ENCODE measurements around the gene HSP90AA1. TPM values are rescaled to one million over a fixed set of nuclear protein-coding genes. Genes with fewer than 3 reads are reported as not detected.
"Not testable (repeated sequence)": the region's sequence is repeated elsewhere in the genome, so short reads cannot be mapped to it uniquely, and the experiment has no call there.

The HSP90AA1 gene
- total RNA-seq, 4 donors from 2014 or later, result 240 to 651 (median 430) TPM

GRCh38 chr14:102086709-102086971 is 204 bp downstream of the HSP90AA1 start:
- peak overlapping the region; percentile 100 for H3K27ac ChIP-seq
- H3K4me1 ChIP-seq, result peaks cover 55% of the 10 kb centered on the region
- H3K9me3 ChIP-seq, result no peaks in the 10 kb centered on the region
- H3K36me3 ChIP-seq, result peaks cover 33% of the 10 kb centered on the region
- H3K4me3 ChIP-seq, result peak overlapping the region; percentile 97
- DNase-seq (ENCODE audit: low spot score in 2 of 2), result no peak
- no peak for TF ChIP-seq POLR2A (IDR thresholded peaks at IDR 0.05)
- TF ChIP-seq POLR2AphosphoS5 (IDR thresholded peaks at IDR 0.05), result no peak
- TF ChIP-seq CTCF (IDR thresholded peaks at IDR 0.05), result no peak
- TF ChIP-seq EP300 (IDR thresholded peaks at IDR 0.05), result no peak
- no peaks in the 10 kb centered on the region for H3K27me3 ChIP-seq
- no CpG with 5 or more reads among the region's 32 CpGs for WGBS

GRCh38 chr14:102085948-102086708 is 716 bp downstream of the HSP90AA1 start:
- Histone ChIP-seq H3K27me3 (no peaks in the 10 kb centered on the region), H3K4me1 (peaks cover 55% of the 10 kb centered on the region), H3K36me3 (peaks cover 39% of the 10 kb centered on the region), H3K27ac (peak overlapping the region; percentile 100), H3K4me3 (peak overlapping the region; percentile 97), H3K9me3 (no peaks in the 10 kb centered on the region)
- 2% methylated on average over 20 of the region's 49 CpGs for WGBS
- DNase-seq (ENCODE audit: low spot score in 2 of 2), result no peak
- TF ChIP-seq POLR2AphosphoS5 (IDR thresholded peaks at IDR 0.05), result peak in 1 of 3 donors; percentile 39
- TF ChIP-seq CTCF (IDR thresholded peaks at IDR 0.05), result no peak

- H3K4me3 ChIP-seq, result peak overlapping the region; percentile 97
- WGBS, result 36% methylated on average over 10 of the region's 10 CpGs
- no peak overlapping the region for H3K27ac ChIP-seq
- no peak for DNase-seq (ENCODE audit: low spot score in 2 of 2)
- no peak for TF ChIP-seq POLR2A (IDR thresholded peaks at IDR 0.05)
- TF ChIP-seq POLR2AphosphoS5 (IDR thresholded peaks at IDR 0.05), result no peak
- TF ChIP-seq CTCF (IDR thresholded peaks at IDR 0.05), result no peak
- TF ChIP-seq EP300 (IDR thresholded peaks at IDR 0.05), result no peak
- H3K36me3 ChIP-seq, result peaks cover 45% of the 10 kb centered on the region
- no peaks in the 10 kb centered on the region for H3K27me3 ChIP-seq
- H3K4me1 ChIP-seq, result peaks cover 55% of the 10 kb centered on the region
- H3K9me3 ChIP-seq, result no peaks in the 10 kb centered on the region
Observed at GRCh38 chr14:102085488-102085887, 1.4 kb downstream of the HSP90AA1 start.

GRCh38 chr14:102084931-102085330 is 1.9 kb downstream of the HSP90AA1 start:
- H3K27ac ChIP-seq, result no peak overlapping the region
- DNase-seq (ENCODE audit: low spot score in 2 of 2), result no peak
- 81% methylated on average over 6 of the region's 6 CpGs for WGBS
- no peaks in the 10 kb centered on the region for H3K27me3 ChIP-seq
- TF ChIP-seq EP300 (IDR thresholded peaks at IDR 0.05) (no peak), POLR2A (IDR thresholded peaks at IDR 0.05) (no peak), CTCF (IDR thresholded peaks at IDR 0.05) (no peak), POLR2AphosphoS5 (IDR thresholded peaks at IDR 0.05) (no peak)
- no peaks in the 10 kb centered on the region for H3K9me3 ChIP-seq
- H3K4me3 ChIP-seq, result peak overlapping the region; percentile 97
- peaks cover 55% of the 10 kb centered on the region for H3K4me1 ChIP-seq
- peaks cover 50% of the 10 kb centered on the region for H3K36me3 ChIP-seq

GRCh38 chr14:102084522-102084921 is 2.3 kb downstream of the HSP90AA1 start:
- WGBS, result 86% methylated on average over 5 of the region's 5 CpGs
- H3K4me1 ChIP-seq, result peaks cover 55% of the 10 kb centered on the region
- H3K4me3 ChIP-seq, result peak overlapping the region; percentile 97
- peaks cover 55% of the 10 kb centered on the region for H3K36me3 ChIP-seq
- H3K27ac ChIP-seq; DNase-seq (ENCODE audit: low spot score in 2 of 2); H3K27me3 ChIP-seq; H3K9me3 ChIP-seq: not testable (repeated sequence)

Data from suprapubic skin (tissue), 4 donors.